A549 (cell line): ENCODE data around the gene KCND3. TPM values are rescaled to one million over a fixed set of nuclear protein-coding genes. Genes with fewer than 3 reads are reported as not detected.

Source experiments
- ATAC-seq, 2 experiments: fragments of 200-7000 bp in 1 of 2; fragments of >200 bp in 1 of 2; cut with Nextera tagmentation in 1 of 2; cut with Tn5 transposase in 1 of 2; 3 replicates each; pipeline versions ENCODE4 v1.8.0 to v1.9.1; 2018 to 2020; ENCODE audit warnings: mild to moderate bottlenecking in 1 of 2, moderate library complexity in 1 of 2
- CTCF ChIA-PET: fragments of 300-600 bp; sonication (Branson Sonifier 250); formaldehyde crosslinking; extraction: SDS; loops from one replicate; lab custom pipeline; 2021; ENCODE audit warnings: antibody characterized with exemption, inconsistent platforms; lab: Yijun Ruan, JAX
- POLR2A ChIA-PET: fragments of 350-600 bp; formaldehyde crosslinking; extraction: SDS; loops from one replicate; lab custom pipeline; 2021; ENCODE audit warnings: antibody characterized with exemption, inconsistent platforms; lab: Yijun Ruan, JAX
- DNase-seq, 2 experiments: peaks; one replicate each; pipeline versions ENCODE4 v3.0.0 to v3.0.0-alpha.2; 2011 to 2016; ENCODE audit warnings: low read depth in 1 of 2, low spot score in 1 of 2
- FAIRE-seq: peaks from 2 replicates; lab custom pipeline; 2011; peaks lifted over from hg19 to GRCh38; lab: Jason Lieb, UNC
- H3K27ac ChIP-seq, 2 experiments: fragments of >200 bp; sonication (Bioruptor Twin); formaldehyde crosslinking; 3 replicates each; pipeline ENCODE4 v1.5.1; 2016 to 2017
- H3K4me1 ChIP-seq: fragments of >200 bp; sonication (Bioruptor Twin); formaldehyde crosslinking; 3 replicates; pipeline ENCODE4 v1.6.1; 2016
- H3K4me2 ChIP-seq: fragments of >200 bp; sonication (Bioruptor Twin); formaldehyde crosslinking; 3 replicates; pipeline ENCODE4 v1.6.1; 2016
- H3K4me3 ChIP-seq: fragments of >200 bp; sonication (Bioruptor Twin); formaldehyde crosslinking; 3 replicates; pipeline ENCODE4 v1.5.1; 2016
- H3K9me3 ChIP-seq: fragments of >200 bp; sonication (Bioruptor Twin); formaldehyde crosslinking; 3 replicates; pipeline ENCODE4 v1.6.1; 2016
- EHF ChIP-seq: fragments of 250-450 bp; sonication (Bioruptor Pico); IDR thresholded peaks from 2 replicates; pipeline ENCODE4 v1.5.0; 2020; ENCODE audit warnings: mild to moderate bottlenecking
- ESRRA ChIP-seq: fragments of 150-350 bp; IDR thresholded peaks from 2 replicates; pipeline ENCODE4 v1.6.1; 2014; ENCODE audit warnings: mild to moderate bottlenecking, low read length, borderline replicate concordance
- HOXB13 ChIP-seq: fragments of 250-450 bp; sonication (Bioruptor Pico); IDR thresholded peaks from 2 replicates; pipeline ENCODE4 v1.5.0; 2020; ENCODE audit warnings: low read depth, mild to moderate bottlenecking, moderate library complexity
- HOXB5 ChIP-seq: fragments of 250-450 bp; sonication (Bioruptor Pico); IDR thresholded peaks from 2 replicates; pipeline ENCODE4 v1.5.0; 2020; ENCODE audit warnings: mild to moderate bottlenecking, moderate library complexity
- KDM1A ChIP-seq: fragments of 200-600 bp; sonication (generic); IDR thresholded peaks from 2 replicates; pipeline ENCODE4 v1.6.1; 2016; ENCODE audit warnings: low read depth, mild to moderate bottlenecking
- MAZ ChIP-seq: fragments of 150-350 bp; IDR thresholded peaks from 2 replicates; pipeline ENCODE4 v1.6.1; 2014; ENCODE audit warnings: antibody characterized with exemption, low read depth, low read length, borderline replicate concordance
- MYC ChIP-seq: IDR thresholded peaks from 2 replicates; pipeline ENCODE4 v1.6.1; 2012; ENCODE audit warnings: mild to moderate bottlenecking, inconsistent platforms, low read length, improper control_type of control experiment, borderline replicate concordance
- PHF8 ChIP-seq: fragments of 200-600 bp; sonication (generic); IDR thresholded peaks from 2 replicates; pipeline ENCODE4 v1.6.1; 2016; ENCODE audit warnings: low read depth, mild to moderate bottlenecking, antibody characterized with exemption, moderate library complexity, borderline replicate concordance
- POLR2A ChIP-seq: IDR thresholded peaks from 2 replicates; pipeline ENCODE4 v1.6.1; 2012; ENCODE audit warnings: mild to moderate bottlenecking, low read length
- RAD21 ChIP-seq, 2 experiments: fragments of >200 bp in 1 of 2; sonication (Bioruptor Twin) in 1 of 2; formaldehyde crosslinking in 1 of 2; IDR thresholded peaks in 1 of 2; conservative IDR thresholded peaks in 1 of 2; 2 replicates in 1 of 2; 3 replicates in 1 of 2; pipeline ENCODE4 v1.6.1; 2012 to 2018; ENCODE audit warnings: inconsistent platforms in 1 of 2
- RARB ChIP-seq: fragments of 250-450 bp; sonication (Bioruptor Pico); IDR thresholded peaks from 2 replicates; pipeline ENCODE4 v1.8.0; 2021; ENCODE audit warnings: mild to moderate bottlenecking, moderate library complexity
- TP53 ChIP-seq: fragments of 250-450 bp; sonication (Bioruptor Pico); IDR thresholded peaks from 2 replicates; pipeline ENCODE4 v1.5.0; 2021; ENCODE audit warnings: mild to moderate bottlenecking, moderate library complexity
- ZNF302 ChIP-seq: fragments of 250-450 bp; sonication (Bioruptor Pico); IDR thresholded peaks from 2 replicates; pipeline ENCODE4 v1.9.0; 2021; ENCODE audit warnings: inconsistent platforms, mild to moderate bottlenecking, moderate library complexity
- WGBS: methylation state at CpG from one replicate; pipeline ENCODE4 v1.1.6; 2017; ENCODE audit errors: missing lambda C conversion rate; 5-methylcytosine and 5-hydroxymethylcytosine counted together
- polyA plus RNA-seq, 4 experiments: library from polyadenylated mRNA; depleted of rRNA in 3 of 4; stranded (reverse); fragments of >200 nt; fragmentation: RNase III in 1 of 4; extraction: RNeasy Plus Mini Kit Qiagen cat#74134 plus additional on column Dnase treatment in 1 of 4; gene quantifications; 2 replicates in 3 of 4; 3 replicates in 1 of 4; pipeline ENCODE4 v1.2.3, GENCODE V29; 2011 to 2017
- TF ChIP-seq, protein P1 (sequence below): fragments of 450-650 bp; IDR thresholded peaks from 2 replicates; pipeline ENCODE4 v1.6.1; 2014; ENCODE audit warnings: antibody characterized with exemption
- TF ChIP-seq, protein P2 (sequence below): fragments of 250-450 bp; sonication (Bioruptor Pico); IDR thresholded peaks from 2 replicates; pipeline ENCODE4 v1.5.0; 2021; ENCODE audit warnings: mild to moderate bottlenecking, moderate library complexity, borderline replicate concordance

The KCND3 gene
- polyA plus RNA-seq, 2 of the 4 experiments (the other 2 are of a cell fraction) = not detected

DNA sequence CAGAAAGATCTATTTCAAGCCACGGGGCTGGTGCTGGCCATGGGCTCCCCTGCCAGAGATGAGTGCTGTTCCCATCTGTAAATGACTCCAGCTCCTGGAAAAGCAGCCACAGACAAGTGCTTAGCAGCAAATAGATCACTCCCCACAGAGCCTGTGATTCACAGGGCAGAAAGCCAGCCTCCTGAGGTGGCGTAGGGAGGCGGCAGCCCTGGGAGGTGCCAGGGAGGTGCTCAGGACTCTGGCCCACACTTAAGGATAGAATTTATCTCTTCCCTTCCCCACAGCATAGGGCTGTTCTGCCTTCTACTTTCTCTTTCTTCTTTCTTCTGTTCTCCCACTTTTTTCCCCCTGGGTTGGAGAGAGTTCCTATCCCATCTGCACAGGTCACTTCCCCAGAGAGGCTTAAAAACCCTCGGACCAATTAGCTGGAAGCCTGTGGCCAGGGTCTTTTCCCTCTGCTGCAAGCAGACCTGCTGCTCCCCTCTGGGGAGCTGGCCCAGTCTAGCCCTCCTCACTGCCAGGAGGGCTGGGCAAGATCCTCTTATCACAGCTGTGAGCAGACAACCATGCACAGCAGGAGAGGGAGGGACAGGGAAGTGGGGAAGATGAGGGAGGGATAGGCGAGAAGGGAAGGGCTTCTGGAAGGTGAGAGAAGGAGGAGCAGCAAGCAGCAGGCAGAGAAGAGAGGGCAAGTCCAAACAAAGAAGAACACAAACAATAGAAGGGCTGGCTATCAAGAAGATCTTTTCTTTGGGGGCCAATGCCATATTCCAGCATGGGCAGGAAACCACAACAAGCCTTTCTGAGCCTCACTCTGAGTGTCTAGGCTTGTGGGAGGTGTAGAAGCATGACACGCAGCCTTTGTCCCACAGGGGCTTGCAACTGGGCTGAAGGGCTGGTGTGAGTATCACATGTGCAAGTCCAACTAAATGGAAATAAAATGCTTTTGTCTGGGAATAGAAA is 41.0 kb downstream of the KCND3 start:
- FAIRE-seq (no peak), ATAC-seq (peak in 1 of 2 experiments; percentile 32; a peak in 2 of 6 replicates), DNase-seq (no peak)
- Histone ChIP-seq H3K4me2 (no peak overlapping the region), H3K9me3 (no peaks in the 10 kb centered on the region), H3K27ac (no peak overlapping the region), H3K4me3 (no peak overlapping the region), H3K4me1 (no peaks in the 10 kb centered on the region)
- WGBS = 28% methylated on average over 6 of the region's 6 CpGs
- ChIA-PET POLR2A (no interaction called here), CTCF (no interaction called here)
- TF ChIP-seq ZNF302 = no peak
- no peak for TF ChIP-seq TP53 (CRISPR knock-in tag)
- no peak for TF ChIP-seq EHF (CRISPR knock-in tag)
- TF ChIP-seq, protein P1, sequence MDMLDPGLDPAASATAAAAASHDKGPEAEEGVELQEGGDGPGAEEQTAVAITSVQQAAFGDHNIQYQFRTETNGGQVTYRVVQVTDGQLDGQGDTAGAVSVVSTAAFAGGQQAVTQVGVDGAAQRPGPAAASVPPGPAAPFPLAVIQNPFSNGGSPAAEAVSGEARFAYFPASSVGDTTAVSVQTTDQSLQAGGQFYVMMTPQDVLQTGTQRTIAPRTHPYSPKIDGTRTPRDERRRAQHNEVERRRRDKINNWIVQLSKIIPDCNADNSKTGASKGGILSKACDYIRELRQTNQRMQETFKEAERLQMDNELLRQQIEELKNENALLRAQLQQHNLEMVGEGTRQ = no peak
- no peak for TF ChIP-seq HOXB5 (CRISPR knock-in tag)
- TF ChIP-seq RAD21 (conservative IDR thresholded peaks at IDR 0.05 in 1 of 2, IDR thresholded peaks at IDR 0.05 in 1 of 2) = no peak
- no peak for TF ChIP-seq RARB
- TF ChIP-seq PHF8 = no peak
- TF ChIP-seq MYC = no peak

DNA sequence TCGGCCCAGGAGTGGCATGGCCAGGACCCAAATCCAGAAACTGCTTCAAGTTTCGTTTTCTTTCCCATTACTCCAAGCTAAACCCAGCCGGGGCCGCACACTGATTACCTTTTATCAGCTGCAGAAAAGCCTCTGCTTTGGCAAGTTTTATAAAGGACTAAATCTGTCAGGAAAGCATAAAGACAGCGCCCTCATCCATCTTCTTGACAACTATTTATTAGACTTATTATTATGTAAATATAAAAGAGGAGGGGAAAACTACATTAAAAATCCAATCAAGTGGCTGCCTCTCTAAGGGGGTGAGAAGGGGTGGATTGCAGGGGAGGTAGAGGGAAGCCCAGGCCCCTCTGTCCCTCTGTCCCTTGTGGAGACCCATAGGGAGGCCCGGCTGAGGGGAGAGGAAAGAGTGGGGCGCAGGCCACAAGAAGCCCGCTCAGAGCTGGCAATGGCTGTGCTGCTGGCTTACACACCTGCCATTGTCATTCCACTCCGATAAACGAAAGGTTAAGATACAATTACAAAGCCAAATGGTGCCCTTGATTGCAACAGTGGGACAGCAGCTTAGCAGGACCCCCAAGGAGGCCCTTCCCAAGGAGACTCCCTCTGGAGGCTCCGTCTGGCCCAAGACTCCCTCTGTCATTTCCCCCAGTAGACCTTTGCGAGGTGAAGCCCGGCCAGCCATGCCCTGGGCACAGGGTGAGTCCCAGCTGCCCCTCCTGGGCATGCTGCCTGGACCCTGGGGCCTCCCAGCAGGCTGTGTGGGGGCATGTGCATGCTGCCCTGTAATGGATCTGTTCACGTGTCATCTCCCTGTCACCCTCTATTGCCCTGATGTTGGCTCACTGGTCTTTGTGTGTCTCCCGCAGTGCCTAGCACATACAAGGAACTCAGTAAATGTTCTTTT is 45.4 kb downstream of the KCND3 start:
- no peak for ATAC-seq
- no peaks in the 10 kb centered on the region for H3K4me1 ChIP-seq
- WGBS = 43% methylated on average over 14 of the region's 15 CpGs
- H3K4me2 ChIP-seq = no peak overlapping the region
- H3K4me3 ChIP-seq = no peak overlapping the region
- no peak for FAIRE-seq
- no peak overlapping the region for H3K27ac ChIP-seq
- TF ChIP-seq HOXB13 (CRISPR knock-in tag) (no peak), ESRRA (no peak), POLR2A (no peak), MAZ (no peak), KDM1A (no peak)
- TF ChIP-seq, protein P2, sequence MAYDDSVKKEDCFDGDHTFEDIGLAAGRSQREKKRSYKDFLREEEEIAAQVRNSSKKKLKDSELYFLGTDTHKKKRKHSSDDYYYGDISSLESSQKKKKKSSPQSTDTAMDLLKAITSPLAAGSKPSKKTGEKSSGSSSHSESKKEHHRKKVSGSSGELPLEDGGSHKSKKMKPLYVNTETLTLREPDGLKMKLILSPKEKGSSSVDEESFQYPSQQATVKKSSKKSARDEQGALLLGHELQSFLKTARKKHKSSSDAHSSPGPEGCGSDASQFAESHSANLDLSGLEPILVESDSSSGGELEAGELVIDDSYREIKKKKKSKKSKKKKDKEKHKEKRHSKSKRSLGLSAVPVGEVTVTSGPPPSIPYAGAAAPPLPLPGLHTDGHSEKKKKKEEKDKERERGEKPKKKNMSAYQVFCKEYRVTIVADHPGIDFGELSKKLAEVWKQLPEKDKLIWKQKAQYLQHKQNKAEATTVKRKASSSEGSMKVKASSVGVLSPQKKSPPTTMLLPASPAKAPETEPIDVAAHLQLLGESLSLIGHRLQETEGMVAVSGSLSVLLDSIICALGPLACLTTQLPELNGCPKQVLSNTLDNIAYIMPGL (CRISPR knock-in tag) = no peak
- TF ChIP-seq, all 56 proteins: peak for 0
- no peaks in the 10 kb centered on the region for H3K9me3 ChIP-seq
- ChIA-PET POLR2A (no interaction called here), CTCF (interaction anchor here (0.6 kb wide), 1 partner anchor 426 kb away, joined by 3 read pairs; no protein-coding TSS in a partner anchor)
- no peak for DNase-seq

DNA sequence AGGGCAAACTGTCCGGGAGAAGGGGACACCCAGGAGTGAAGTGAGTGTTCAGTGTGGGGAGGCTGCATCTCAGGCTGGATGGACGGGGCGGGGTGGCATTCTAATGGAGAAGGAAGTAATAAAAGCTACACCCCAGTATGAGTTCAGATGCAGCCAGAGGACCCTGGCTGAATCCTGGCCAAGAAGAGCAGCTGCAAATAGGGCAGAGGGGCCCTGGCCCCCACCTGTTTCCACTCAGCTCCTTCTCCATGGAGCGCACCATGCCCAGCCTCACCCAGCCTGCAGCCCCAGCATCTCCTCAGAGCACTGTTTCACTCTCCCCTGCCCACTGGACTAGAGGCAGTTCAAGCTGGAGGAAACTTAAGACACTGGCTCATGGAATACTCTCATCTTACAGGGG is 46.4 kb downstream of the KCND3 start:
- no peak for DNase-seq
- CTCF ChIA-PET = no interaction called here
- no peak for ATAC-seq
- WGBS = 40% methylated on average over 4 of the region's 4 CpGs
- no peak for FAIRE-seq
- no peaks in the 10 kb centered on the region for H3K4me1 ChIP-seq
- no peak for TF ChIP-seq HOXB13 (CRISPR knock-in tag)
- TF ChIP-seq, all 56 proteins: peak for 0
- Histone ChIP-seq H3K4me2 (no peak overlapping the region), H3K27ac (no peak overlapping the region), H3K4me3 (no peak overlapping the region), H3K9me3 (no peaks in the 10 kb centered on the region)
- POLR2A ChIA-PET = no interaction called here
